ENCODE results near the gene CEMIP.

The CEMIP gene

GRCh38 chr15:80990955-80991354 lies 211.8 kb downstream of the CEMIP start:
- no peak for DNase-seq

GRCh38 chr15:80991421-80991820 lies 212.3 kb downstream of the CEMIP start:
- no peak for DNase-seq

GRCh38 chr15:80992006-80992405 lies 212.8 kb downstream of the CEMIP start:
- no peak for DNase-seq

GRCh38 chr15:80992441-80992840 lies 213.3 kb downstream of the CEMIP start:
- no peak for DNase-seq

- DNase-seq, result no peak
Measured at GRCh38 chr15:80996247-80996646, 217.1 kb downstream of the CEMIP start.

- DNase-seq, result no peak
Measured at GRCh38 chr15:80997692-80998091, 218.5 kb downstream of the CEMIP start.

- DNase-seq, result no peak
Measured at GRCh38 chr15:80998251-80998650, 219.1 kb downstream of the CEMIP start.

GRCh38 chr15:80999623-81000036 lies 220.5 kb downstream of the CEMIP start:
- DNase-seq, result peak; percentile 19

- no peak for DNase-seq
Measured at GRCh38 chr15:81000144-81000623, 221.0 kb downstream of the CEMIP start.

- peak; percentile 70 for DNase-seq
Measured at GRCh38 chr15:81000624-81001151, 221.5 kb downstream of the CEMIP start, which contains the start of gene TLNRD1. TSS of gene TLNRD1 (plus strand) at chr15:81000923. CDS start at chr15:81002272, 1,349 bp downstream.

Measured in activated CD4-positive, alpha-beta T cell treated with anti-CD3 and anti-CD28 coated beads for 1 hour (primary cell).